GM21825 (cell line): ENCODE measurements around the gene LCTL.

Experiments used
- ATAC-seq: cut with Tn5 transposase; IDR thresholded peaks from one replicate; pipeline ENCODE4 v1.9.1; 2021; ENCODE audit warnings: mild to moderate bottlenecking, moderate library complexity; ENCODE audit not compliant: unreplicated experiment

The LCTL gene

DNA sequence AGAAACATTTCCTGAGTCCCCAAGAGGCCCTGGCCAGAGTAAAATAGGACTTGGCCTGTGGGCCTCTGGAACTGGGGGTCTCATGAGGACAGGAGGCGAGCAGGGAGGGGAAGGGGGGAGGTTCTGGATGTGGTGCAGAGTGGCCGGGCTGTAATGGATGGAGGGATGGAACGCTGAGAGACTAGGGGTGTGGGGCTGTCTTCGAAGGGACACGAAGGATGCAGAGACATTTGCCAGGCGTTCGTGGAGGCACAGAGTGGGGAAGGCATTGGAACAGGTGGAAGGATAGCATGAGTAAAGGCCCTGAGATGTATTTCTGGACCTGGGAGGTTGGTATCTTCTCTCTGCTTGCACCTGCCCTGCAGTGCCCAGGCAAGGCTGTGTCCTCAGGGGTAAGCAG, 2.1 kb upstream of the LCTL start:
- no peak for ATAC-seq

DNA sequence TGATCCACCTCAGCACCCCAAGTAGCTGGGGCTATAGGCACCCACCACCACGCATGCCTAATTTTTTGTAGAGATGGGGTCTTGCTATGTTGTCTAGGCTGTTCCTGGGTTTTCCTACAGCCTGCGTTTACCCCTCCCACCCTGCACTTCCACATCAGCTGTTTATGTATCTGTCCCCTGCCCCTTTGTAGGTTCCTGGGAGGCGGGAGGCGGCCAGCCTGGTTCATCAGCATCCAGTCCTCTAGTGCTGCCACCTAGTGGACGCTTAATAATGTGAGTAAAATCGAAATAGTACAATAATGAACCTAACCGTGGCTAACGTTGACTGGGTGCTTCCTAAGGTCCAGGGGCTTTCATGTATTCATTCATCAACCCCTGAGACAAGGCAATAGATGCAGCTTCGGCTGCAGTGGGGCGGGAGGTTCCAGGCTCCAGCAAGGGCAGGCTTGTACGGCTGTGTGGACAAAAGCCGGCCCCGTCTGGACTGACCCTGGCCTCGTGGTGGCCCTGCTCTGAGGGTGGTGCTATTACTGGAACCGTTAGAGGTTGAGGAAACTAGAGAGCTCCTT, 1.2 kb upstream of the LCTL start:
- no peak for ATAC-seq

DNA sequence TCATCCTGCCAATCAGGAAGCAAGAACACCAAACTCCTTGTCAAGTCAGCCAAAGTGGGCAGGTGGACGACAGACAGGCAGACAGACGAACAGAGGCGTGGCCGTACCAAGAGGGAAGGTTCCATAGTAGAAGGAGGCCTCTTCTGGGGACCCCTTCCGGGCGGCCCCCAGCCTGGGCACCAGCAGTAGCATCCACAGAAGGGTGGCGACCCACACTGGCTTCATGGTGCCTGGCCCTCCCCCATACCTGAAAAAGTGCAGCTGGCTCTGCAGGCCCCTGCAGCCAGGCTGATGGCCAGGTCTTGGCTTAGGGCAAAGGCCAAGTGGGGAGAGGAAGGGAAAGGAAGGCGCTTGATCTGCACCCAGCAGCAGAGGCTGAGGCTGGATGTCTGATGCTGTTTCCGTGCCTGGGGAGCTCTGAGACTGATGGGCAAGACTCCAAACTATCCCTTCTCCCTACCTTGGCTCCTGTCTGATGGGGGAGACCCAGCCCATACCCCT, 607 bp downstream of the LCTL start:
- no peak for ATAC-seq

DNA sequence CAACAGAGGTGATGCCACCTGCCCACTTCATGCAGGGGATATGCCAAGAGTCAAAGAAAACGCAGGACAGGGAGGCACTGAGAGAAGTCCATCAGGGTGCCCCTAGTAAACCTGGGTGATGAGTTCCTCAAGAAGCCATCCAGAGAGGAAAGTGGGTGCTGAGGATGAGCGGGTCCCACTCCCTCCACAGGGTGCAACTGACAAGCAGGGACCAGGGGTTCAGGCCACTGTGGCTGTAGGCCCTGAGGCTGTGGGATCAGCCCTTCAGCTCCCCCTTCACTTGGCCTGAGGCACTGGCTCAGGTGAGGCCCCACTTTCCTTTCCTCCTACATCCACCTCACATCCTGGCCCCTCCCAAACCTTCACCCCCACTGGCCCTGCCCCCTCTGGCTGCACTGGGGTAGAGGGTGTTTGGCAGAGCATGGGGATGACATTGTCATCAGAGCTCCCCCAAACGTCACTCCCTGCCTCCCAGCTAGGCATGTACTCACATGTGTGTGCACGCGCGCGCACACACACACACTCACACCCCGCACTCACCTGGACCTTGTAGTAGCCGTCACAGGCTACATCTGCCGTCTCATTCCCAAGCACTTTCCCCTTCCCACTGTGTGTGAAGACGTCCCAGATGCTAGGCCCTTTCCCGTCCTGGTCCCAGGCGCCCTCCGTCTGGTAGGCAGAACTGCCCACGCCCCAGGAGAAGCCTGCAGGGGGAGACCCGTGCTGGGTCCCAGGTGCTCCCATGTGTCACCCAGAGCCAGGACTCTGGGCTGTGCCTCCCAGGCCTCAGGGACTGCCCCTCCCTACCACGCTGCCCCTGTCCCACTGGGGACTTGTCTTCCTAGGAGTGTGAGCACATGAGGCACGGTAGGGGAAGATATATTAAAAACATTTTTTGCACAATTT, 1.4 kb downstream of the LCTL start:
- no peak for ATAC-seq

DNA sequence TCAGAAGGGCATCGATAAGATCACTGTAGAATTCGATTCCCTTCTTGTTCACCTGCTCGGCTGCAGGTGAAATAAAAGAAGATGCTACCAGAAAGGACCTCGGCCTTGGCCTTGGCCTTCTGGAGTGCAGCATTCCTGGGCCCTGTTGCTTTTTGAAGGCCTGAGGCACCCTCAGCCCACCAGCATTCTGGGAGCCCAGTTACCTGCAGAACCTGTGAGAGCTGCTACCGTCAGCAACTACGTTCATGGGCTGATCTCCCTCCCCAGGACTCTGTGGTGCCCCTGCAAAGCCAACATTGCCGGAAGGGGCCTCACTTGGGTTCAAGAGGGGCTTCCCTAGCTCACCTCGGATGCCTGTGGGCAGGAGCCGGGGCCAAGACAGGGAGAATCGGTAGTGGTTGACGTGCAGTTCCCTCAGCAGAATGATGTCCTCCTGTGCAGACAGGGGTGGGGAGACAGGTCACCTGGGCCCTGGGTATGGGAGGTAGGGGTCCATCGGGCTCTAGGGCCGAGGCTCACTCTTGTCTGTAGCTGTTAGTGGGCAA, 2.2 kb downstream of the LCTL start:
- ATAC-seq: no peak

DNA sequence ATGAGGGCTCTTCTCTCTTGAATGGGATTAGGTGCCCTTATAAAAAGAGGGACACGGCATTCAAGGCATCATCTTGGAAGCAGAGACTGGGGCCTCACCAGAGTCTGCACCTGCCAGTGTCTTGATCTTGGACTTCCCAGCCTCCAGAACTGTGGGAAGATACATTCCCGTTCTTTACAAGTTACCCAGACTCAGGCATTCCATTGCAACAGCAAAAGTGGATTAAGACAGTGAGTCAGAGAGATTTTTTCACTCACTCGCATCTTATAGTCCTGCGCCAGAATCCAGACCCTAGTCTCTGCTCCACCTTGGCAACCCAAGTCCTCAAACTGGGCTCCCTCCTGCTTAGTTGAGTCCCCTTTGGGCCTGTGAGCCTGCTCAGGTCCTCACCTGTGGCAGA, 2.7 kb downstream of the LCTL start:
- no peak for ATAC-seq

DNA sequence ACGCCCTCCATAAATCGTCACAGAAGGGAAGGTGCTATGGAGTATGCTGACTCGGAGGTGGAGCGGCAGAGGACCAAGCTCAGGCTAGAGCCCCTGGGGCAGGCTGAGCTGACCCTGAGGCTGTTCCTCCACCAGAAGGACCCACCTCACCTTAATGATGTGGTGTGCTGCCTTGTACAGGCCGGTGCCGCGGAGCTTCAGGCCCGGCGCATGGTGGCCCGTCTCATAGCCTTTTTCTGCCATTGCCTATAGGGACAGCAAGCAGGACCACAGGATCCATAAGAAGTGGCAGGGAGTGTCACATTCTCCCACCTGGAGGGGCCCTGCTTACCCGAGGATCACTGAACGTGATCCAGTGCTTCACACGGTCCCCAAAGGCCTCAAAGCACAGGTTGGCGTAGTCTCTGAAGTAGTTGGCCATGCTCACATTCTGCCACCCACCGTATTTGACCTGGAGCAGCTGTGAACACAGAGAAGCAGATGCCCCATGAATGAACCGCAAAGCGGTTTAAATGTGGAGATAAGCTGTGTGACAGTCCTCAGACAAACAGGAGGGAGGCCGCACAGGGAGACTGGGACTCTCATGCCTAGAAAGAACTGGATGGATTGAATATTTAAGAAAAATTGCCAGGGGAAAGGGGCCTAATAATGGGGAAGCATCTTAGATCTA, 4.8 kb downstream of the LCTL start:
- ATAC-seq: no peak

DNA sequence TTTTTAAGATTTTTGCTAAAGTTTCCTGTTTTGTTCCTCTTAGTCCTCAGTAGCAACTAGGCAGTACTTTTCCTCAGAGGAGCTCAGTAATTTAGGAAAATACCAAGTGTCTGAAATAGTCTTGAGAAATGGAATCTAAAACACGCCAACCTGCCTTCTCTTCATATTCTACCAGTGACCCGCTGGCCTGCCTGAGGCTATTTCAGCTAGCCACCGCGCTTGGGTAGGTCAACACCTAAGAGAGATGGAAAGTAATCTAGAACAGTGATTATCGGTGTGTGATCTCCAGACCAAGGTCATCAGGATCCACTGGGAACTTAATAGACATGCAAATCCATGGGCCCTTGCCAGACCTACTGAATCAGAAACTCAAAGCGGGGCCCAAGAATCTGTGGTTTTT, 7.5 kb downstream of the LCTL start:
- no peak for ATAC-seq

DNA sequence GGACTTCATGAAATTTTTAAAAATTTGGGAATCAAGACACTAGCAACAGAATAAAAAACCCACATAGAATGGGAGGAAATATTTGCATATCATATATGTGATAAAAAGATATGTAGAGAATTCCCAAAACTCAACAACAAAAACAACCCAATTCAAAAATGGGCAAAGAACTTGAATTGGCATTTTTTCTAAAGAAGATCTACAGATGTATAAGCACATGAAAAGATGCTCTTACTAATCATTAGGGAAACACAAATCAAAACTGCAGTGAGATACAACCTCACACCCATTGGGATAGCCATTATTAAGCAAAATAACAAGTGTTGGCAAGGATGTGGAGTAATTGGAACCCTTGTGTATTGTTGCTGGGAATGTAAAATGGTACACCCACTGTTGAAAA, 10.1 kb downstream of the LCTL start:
- no peak for ATAC-seq

DNA sequence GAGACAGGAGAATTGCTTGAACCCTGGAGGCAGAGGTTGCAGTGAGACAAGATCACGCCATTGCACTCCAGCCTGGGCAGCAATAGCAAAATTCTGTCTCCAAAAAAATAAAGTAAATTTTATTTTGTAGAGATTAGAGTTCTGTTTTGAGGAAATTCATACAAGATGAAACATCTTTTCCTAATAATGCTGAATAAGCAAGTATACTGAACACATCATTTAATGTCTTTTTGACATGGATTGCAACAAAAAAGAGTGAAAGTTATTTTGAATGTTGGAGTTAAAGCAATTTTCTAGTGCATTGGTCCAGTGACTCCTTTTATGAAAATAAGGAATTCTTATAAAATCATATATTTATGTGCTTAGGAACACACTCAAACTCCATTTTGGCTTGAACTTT, 20.5 kb downstream of the LCTL start:
- no peak for ATAC-seq

DNA sequence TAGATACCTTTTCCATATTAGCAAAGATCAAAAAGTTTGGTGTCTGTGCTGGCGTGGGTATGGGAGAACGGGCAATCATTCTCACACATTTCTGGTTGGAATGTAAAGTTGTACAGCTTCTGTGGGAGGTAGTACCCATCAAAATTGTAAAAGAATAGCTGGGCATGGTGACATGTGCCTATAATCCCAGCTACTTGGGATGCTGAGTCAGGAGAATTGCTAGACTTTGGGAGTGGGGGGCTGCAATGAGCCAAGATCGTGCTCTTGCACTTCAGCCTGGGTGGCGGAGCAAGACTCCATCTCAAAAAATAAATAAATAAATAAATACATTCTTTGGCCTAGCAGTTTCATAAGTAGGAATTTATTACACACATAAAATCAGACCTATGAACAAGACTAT, 22.9 kb downstream of the LCTL start:
- ATAC-seq: no peak

DNA sequence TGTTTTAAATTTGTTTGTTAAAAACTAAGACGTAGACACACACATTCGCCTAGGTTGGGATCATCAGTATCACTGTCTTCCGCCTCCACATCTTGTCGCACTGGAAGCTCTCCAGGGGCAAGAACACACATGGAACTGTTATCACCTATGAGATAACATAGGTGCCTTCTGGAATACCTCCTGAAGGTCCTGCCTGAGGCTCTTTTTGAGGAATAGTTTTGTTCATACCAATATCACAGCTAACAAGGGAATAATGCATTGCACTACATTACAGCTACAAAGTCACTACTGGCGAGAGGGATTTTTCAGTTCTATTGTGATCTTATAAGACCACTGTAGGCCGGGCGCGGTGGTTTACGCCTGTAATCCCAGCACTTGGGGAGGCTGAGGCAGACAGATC, 30.7 kb downstream of the LCTL start:
- no peak for ATAC-seq

DNA sequence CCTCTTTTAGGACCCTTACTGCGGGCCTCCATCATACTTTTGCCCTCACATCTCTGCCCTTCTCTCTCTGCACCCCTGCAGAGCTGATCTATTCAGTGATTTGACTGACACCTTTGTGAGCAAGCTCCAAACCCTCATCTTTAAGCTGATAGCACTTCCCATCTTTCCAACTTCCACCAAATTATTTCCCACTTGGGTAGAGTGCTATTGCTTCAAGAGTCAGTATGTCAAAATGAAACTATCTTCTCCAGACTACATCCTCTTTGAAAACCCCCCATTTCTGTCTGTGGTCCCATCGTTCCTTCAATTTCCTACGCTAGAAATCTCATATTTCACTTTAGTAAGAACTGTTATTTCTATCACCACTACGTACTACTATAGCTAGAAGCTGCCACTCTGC, 41.0 kb downstream of the LCTL start:
- ATAC-seq: no peak

DNA sequence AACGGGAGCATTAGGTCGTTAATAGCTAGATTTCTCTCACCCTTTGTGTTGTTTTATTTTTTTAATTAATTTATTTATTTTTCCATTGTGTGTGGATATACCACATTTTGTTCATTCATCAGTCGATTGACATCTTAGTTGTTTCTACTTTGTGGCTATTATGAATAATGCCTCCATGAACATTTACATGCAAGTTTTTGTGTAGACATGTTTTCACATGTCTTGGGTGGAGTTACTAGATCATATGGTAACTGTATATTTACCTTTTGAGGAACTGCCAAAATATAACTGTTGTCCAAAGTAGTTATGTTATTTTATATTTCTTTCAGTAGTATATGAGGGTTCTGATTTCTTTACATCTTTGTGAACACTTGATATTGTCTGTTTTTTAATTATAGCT, 41.9 kb downstream of the LCTL start:
- ATAC-seq: no peak

DNA sequence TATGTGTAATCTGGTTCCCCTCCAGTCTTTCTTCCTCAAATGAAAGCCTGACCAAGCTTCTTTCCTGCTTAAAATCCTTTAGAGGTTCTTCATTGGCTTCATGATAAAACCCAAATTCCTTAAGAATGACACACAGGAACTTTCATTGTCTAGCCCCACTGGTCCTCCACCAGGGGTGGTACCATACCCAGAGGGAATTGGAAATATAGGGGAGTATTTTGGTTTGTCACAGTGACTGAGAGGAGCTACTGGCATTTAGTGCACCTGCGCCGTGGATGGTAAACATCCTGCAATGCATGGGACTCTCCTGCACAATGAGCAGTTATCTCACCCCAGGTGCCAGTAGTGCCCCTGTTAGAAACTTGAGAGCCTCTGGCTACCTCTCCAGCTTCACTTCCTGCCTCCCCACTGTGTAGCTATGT, 49.9 kb downstream of the LCTL start:
- no peak for ATAC-seq

DNA sequence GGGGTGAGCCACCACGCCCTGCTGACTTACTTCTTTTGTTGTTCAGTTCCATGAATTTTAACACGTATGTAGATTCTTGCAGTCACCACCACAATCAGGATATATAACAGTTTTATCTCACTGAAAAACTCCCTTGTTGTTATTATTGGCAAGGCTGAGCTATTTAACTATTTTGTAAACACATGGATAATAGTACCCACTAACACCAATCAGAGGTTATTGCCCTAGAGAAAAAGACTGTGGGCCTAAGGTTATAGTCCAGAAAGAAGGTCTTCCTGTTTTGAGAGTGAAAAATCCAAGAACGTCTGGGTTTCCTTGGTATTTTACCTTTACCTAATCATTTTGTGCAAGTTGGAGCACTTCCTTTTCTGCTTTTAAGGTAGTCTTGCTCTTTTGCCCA, 51.2 kb downstream of the LCTL start:
- no peak for ATAC-seq

DNA sequence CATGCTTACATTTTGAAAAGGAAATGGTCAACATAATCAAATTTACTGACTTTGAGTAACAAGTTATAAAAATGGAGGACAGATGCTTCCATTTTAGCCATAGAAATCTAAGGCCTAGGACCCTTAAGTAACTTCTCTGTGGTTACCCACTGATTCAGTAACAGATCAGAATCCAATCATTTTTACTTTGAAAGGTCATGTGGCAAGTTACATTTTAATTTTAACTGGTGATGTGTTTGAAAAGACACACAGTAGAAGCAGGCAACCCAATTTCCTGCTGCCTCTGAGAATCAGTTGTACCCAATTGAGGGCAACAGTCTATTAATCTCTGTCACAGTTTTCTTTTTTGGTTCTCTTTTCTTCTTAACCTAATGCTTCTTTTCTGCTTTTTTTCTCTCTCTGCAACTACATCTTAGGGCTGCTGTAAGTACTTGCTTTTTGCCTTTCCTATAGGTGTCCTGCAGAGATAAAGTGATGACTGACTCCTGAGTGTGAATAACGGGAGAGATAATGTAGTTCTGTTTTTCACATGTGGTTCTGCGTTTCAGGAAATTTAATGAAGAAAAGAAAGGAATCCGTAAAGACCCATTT, 57.4 kb downstream of the LCTL start:
- no peak for ATAC-seq

DNA sequence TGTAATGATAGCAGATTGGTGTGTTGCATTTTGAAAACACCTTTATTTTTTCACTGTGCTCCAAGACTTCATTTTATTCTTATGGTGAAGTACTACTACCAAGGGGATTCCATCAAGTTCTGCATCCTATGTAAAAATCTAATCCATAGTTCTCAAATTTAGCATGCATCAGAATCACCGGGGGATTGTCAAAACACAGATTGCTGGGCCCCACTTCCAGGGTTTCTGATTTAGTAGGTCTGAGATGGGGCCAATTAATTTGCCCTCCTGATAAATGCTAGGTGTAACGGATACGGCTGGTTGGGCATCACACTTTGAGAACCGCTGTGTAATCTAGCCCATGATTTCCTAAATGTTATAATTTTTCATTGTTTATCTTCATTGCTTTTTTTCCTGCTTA, 60.0 kb downstream of the LCTL start:
- no peak for ATAC-seq

DNA sequence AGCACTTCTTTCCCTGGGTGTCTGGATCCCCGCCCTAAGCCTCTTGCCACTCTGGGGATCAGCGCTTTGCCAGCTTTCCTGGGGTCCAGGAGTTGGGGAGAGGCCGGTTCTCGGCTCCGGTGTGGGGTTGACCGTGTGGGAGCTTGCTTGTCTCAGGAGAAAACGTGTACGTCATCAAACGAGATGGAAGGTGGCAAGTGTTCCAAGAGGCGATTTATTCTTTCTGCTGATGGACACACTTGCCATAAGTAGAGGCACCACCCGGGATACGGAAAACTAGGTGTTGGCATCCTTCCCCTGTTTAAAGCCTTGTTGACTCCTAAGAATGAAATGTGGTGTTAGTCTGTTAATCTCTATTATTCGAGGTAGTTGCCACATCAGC, 60.4 kb downstream of the LCTL start:
- ATAC-seq: no peak

DNA sequence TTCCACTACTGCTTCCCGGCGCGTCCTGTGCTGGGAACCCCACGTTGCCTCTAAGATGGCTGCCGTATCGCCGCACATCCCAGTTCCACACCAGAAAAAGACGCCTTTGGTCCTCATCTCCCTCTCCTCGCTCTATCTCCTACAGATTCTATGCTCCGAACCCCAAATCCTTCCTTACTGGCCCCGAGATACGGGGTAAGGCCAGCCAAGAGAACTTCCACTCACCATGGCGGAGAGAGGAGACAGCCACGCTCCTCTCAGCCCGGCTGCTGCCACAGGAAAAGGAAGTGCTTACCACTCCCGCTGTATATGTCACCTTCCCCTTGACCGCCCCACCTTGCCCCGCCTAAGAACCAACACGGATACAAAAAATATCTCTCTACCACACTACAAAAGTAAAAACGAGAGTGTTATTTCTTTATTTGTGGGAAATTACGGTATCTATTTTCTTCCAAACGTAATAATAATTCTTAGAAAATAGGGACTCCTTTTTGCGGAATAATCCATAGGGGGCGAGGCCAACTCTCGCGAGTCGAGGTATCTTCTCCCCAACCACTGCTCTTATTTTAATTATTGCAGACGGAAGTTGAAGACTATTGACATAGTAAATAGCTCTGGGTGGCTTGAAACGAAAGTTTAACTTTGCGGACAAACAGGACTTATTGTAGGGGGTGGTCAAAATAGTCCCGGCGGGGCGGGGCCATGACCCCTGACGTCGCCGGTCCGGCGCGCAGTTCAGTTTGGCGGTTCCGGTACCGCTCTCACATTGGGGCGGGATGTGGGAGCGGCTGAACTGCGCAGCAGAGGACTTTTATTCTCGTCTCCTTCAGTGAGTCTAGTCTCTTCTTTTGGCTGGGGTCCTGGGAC, 61.0 kb downstream of the LCTL start, which contains the start of the genes RPL4 and ZWILCH:
TSS of gene RPL4 (minus strand) at position 293 of the 867 bp plus-strand sequence. CDS start at position 228, 65 bp downstream.
TSS of gene ZWILCH (plus strand) at position 764 of the 867 bp plus-strand sequence. CDS start at position 777, 13 bp downstream.
- peak; percentile 67 for ATAC-seq
